DND-41 (cell line): Measurements from ENCODE around the gene ATAD3A.

Source experiments
- ATAC-seq: fragments of 200-7000 bp; cut with Tn5 transposase; 3 replicates; pipeline ENCODE4 v1.9.1; 2021; ENCODE audit warnings: low read depth; ENCODE audit not compliant: insufficient read depth
- DNase-seq: peaks from one replicate; pipeline ENCODE4 v3.0.0-alpha.2; 2020
- H2AFZ ChIP-seq: 2 replicates; pipeline ENCODE4 v1.6.0; 2012; ENCODE audit warnings: low read depth, low read length
- H3K27ac ChIP-seq: 2 replicates; pipeline ENCODE4 v1.5.1; 2012; ENCODE audit warnings: low read length, inconsistent platforms
- H3K27me3 ChIP-seq: fragments of 200-600 bp; sonication (generic); 2 replicates; pipeline ENCODE4 v1.6.0; 2012; ENCODE audit warnings: low read length, mild to moderate bottlenecking, inconsistent platforms; ENCODE audit not compliant: insufficient read depth, poor library complexity
- H3K36me3 ChIP-seq: 2 replicates; pipeline ENCODE4 v1.5.1; 2012; ENCODE audit warnings: low read length, inconsistent platforms; ENCODE audit not compliant: insufficient read depth
- H3K4me1 ChIP-seq: 2 replicates; pipeline ENCODE4 v1.5.1; 2012; ENCODE audit warnings: mild to moderate bottlenecking, low read length; ENCODE audit not compliant: insufficient read depth
- H3K4me2 ChIP-seq: 2 replicates; pipeline ENCODE4 v1.6.0; 2012; ENCODE audit warnings: mild to moderate bottlenecking, moderate library complexity, low read length, inconsistent platforms; ENCODE audit not compliant: insufficient read depth
- H3K4me3 ChIP-seq, 2 experiments: fragments of 200-600 bp in 1 of 2; shearing (Covaris generic) in 1 of 2; 2 replicates each; pipeline ENCODE4 v1.5.1; 2012 to 2016; ENCODE audit warnings: inconsistent platforms in 2 of 2, low read length in 2 of 2, mild to moderate bottlenecking in 2 of 2, low read depth in 1 of 2, moderate library complexity in 1 of 2
- H3K79me2 ChIP-seq: 2 replicates; pipeline ENCODE4 v1.6.0; 2012; ENCODE audit warnings: low read length, inconsistent platforms; ENCODE audit not compliant: insufficient read depth
- H3K9ac ChIP-seq: 2 replicates; pipeline ENCODE4 v1.6.0; 2012; ENCODE audit warnings: low read depth, mild to moderate bottlenecking, inconsistent platforms, low read length, moderate library complexity
- H3K9me3 ChIP-seq: 2 replicates; pipeline ENCODE4 v1.5.1; 2012; ENCODE audit warnings: low read length, moderate library complexity, mild to moderate bottlenecking, inconsistent platforms; ENCODE audit not compliant: insufficient read depth, severe bottlenecking
- H4K20me1 ChIP-seq: 2 replicates; pipeline ENCODE4 v1.6.0; 2012; ENCODE audit warnings: low read length; ENCODE audit not compliant: insufficient read depth
- CTCF ChIP-seq: IDR thresholded peaks from 2 replicates; pipeline ENCODE4 v1.5.1; 2012; ENCODE audit warnings: borderline replicate concordance, low read length, moderate library complexity, mild to moderate bottlenecking; ENCODE audit not compliant: poor library complexity, severe bottlenecking; ENCODE audit errors: extremely low read depth
- EZH2 ChIP-seq: IDR thresholded peaks from 3 replicates; pipeline ENCODE4 v1.6.1; 2012; ENCODE audit warnings: borderline replicate concordance, low read depth, mild to moderate bottlenecking, moderate library complexity, low read length, inconsistent platforms; ENCODE audit not compliant: severe bottlenecking

Gene ATAD3A

GRCh38 chr1:1487701-1488100 is 24.3 kb upstream of the ATAD3A start:
- H3K27ac ChIP-seq, result no peak overlapping the region
- TF ChIP-seq CTCF (no peak), EZH2 (no peak)
- no peak overlapping the region for H3K9ac ChIP-seq
- H3K4me1 ChIP-seq, result no peaks in the 10 kb centered on the region
- no peaks in the 10 kb centered on the region for H3K79me2 ChIP-seq
- H3K9me3 ChIP-seq, result no peaks in the 10 kb centered on the region
- peaks cover 82% of the 10 kb centered on the region for H3K36me3 ChIP-seq
- H3K4me3 ChIP-seq, result no peak overlapping the region
- no peaks in the 10 kb centered on the region; the same call in 1 of the 2 replicates for H4K20me1 ChIP-seq
- ATAC-seq (no peak), DNase-seq (no peak)
- H3K27me3 ChIP-seq, result no peaks in the 10 kb centered on the region
- no peak overlapping the region for H3K4me2 ChIP-seq
- H2AFZ ChIP-seq, result no peak overlapping the region

GRCh38 chr1:1489231-1489630 is 22.7 kb upstream of the ATAD3A start:
- H3K36me3 ChIP-seq, result peaks cover 70% of the 10 kb centered on the region
- TF ChIP-seq CTCF (no peak), EZH2 (no peak)
- H3K9ac ChIP-seq, result no peak overlapping the region
- H2AFZ ChIP-seq, result no peak overlapping the region
- no peak for ATAC-seq
- DNase-seq, result no peak
- no peaks in the 10 kb centered on the region for H3K4me1 ChIP-seq
- no peaks in the 10 kb centered on the region for H4K20me1 ChIP-seq
- no peaks in the 10 kb centered on the region for H3K9me3 ChIP-seq
- no peaks in the 10 kb centered on the region for H3K27me3 ChIP-seq
- H3K79me2 ChIP-seq, result no peaks in the 10 kb centered on the region
- no peak overlapping the region for H3K27ac ChIP-seq
- H3K4me3 ChIP-seq, result no peak overlapping the region
- H3K4me2 ChIP-seq, result no peak overlapping the region

- no peak overlapping the region for H3K27ac ChIP-seq
- H3K36me3 ChIP-seq, result peaks cover 70% of the 10 kb centered on the region
- no peak overlapping the region for H3K4me2 ChIP-seq
- H3K79me2 ChIP-seq, result no peaks in the 10 kb centered on the region
- H3K27me3 ChIP-seq, result no peaks in the 10 kb centered on the region
- no peaks in the 10 kb centered on the region for H3K4me1 ChIP-seq
- no peaks in the 10 kb centered on the region for H4K20me1 ChIP-seq
- no peak overlapping the region for H3K4me3 ChIP-seq
- no peak for DNase-seq
- no peaks in the 10 kb centered on the region for H3K9me3 ChIP-seq
- H3K9ac ChIP-seq, result no peak overlapping the region
- no peak for ATAC-seq
- no peak overlapping the region for H2AFZ ChIP-seq
- TF ChIP-seq EZH2 (no peak), CTCF (no peak)
Observed at GRCh38 chr1:1489861-1490260, 22.1 kb upstream of the ATAD3A start.
